Endothelial cell of hepatic sinusoid (primary cell): ENCODE measurements around the gene LIMS2.

Source experiments
- in situ Hi-C: cut with HindIII; loops from 2 replicates; pipeline ENCODE4 v1.10.0; 2017; ENCODE audit warnings: low sequenced_read_pairs

LIMS2 gene

DNA sequence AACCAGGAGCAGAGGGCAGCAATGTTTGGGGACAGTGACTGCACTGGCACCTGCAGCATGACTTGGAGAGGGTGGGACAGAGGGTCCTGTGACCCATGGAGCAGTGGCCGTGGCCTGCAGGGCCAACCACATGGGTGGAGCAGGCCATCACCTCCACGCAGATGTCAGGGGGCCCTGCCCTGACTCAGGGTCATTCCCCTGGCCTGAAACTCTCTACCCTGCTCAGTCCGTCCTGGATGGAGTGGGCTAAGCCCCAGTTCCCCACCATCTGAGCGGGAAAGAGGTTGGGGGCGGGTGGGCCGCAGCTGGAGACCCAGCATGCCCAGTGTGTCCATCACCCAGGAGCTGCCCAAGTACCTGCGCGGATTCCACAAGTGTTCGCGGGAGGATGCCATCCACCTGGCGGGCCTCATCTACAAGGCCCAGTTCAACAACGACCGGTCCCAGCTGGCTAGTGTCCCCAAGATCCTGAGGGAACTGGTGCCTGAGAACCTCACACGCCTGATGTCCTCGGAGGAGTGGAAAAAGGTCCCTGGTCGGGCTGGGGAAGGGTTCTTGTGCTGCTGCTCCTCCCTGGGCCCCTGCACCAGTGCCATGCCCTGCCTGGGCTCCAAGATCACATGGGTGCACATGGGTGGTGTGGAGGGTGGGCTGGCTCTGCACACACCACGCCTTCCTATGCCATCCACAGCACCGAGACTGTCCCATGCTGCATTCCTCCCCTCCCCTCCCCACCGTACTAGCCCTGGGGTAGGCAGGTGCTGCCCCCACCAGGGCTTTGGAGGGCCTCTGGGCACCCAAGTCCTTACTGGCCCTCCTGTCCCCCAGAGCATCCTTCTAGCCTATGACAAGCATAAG, 39.7 kb downstream of the LIMS2 start:
- in situ Hi-C loops = no loop called here

DNA sequence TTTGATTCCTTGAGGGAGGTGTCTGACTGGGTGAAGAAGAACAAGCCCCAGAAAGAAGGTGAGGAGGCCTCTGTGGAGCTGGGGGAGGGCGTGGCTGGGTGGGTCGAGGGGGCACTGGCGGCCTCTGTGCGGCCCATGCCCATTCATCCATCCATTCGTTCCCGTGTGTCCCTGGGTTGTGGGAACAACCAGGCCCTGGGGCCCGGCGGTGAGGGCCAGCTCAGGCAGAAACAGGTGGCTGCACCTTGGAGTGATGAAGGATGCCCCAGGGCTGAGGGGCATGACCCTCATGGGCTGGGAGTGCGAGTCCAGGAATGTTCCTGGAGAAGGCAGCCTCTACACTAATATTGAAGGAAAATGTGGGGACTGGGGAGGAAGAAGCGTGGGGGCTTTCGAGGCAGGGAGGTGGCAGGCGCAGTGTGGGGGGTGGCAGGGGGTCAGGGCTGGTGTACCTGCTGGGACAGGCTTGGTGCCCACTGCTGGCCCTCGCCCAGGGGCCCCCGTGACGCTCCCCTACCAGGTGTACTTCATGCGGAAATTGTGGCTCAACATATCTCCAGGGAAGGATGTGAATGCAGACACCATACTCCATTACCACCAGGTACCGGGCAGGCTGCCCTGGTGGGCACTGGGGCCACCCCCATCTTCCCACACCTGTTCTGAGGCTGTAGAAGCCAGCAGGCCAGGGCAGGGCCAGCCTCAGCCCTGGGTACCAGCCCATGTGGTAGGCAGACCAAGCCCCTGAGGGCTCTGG, 40.5 kb downstream of the LIMS2 start:
- in situ Hi-C loops = no loop called here

DNA sequence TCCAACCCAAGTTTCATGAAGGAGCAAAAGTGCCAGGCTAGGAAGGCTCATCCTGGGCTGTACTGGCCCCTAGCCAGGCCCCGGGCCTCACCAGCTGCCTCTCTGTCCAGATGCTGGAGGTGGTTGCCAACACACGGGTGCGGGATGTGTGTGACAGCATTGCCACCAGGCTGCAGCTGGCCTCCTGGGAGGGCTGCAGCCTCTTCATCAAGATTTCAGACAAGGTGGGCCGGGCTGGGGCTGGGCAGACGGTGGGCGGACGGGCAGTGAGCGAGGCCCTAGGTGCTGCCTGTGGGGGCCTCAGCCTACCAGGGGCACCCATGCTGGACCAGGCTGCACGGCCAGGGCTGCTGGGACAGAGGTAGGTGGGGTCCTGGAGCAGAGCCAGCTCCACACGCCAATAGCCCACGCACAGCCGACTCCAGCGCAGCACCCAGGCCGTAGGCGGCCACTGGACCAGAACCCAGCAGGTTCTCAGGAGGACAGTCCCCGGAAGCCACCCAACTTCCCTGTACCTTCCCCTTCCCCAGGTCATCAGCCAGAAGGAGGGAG, 41.2 kb downstream of the LIMS2 start:
- in situ Hi-C loops = no loop called here

DNA sequence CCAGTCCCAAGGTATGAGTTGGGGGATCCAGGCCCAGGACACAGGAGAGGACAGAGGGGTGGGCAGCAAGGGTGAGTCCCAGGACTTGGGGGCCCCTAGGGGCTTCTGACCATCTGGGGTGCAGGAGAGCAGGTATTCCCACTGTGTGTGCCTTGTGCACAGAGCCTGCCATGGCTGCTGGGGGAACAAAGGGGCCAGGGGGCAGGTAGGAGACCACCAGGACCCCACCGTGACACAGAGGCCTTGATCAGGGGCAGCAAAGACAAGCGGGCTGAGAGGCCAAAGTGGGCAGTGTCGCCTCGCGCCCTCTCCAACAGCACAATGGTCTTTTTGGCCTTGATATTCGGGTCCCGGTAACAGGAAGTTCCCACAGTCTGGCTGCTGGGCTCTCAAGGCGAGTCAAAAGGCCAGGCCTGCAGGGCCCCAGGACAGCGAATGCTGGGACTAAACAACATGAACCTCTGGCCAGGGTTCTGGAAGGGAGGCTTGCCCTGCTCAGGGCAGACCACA, 41.7 kb downstream of the LIMS2 start:
- in situ Hi-C loops = no loop called here

DNA sequence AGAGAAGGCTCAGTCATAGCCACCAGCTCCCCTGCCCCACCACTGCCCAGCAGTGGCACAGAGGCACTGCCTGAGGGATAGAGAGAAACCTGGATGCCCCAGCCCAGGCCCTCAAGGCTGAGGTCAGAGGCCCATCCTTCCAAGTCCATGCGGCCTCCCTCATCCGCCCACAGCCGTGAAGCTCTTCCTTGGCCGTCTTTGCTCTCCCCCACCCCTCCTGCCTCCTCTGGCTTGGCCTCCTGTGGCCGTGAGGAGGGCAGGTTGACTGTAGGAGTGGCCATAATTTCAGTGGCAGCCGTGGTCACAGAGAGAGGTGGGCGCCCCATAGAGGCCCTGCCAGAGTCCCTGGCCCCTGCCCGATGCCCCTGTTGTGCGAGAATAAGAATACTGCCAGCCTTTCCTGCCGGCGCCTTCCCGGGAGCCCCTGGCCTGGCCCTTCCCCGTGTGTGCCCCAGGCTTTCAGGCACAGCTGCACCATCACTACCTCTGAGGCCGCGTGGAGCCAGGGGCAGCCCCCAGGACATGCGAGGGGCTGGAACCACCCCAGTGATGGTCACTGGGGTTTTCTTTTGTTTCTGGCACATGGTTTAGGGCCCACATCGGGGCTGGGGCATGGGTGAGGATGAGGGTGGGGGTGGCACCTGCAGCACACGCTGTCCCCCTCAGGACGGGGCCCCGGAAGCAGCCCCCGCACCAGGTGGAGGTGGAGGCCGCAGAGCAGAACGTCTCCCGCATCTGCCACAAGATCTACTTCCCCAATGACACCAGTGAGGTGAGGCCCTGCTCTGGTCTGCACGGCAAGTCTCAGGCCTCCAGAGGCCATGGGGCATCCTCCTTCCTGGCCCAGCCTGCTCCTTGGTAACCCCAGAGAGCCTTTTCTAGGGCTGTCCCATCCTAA, 42.5 kb downstream of the LIMS2 start:
- in situ Hi-C loops = no loop called here

DNA sequence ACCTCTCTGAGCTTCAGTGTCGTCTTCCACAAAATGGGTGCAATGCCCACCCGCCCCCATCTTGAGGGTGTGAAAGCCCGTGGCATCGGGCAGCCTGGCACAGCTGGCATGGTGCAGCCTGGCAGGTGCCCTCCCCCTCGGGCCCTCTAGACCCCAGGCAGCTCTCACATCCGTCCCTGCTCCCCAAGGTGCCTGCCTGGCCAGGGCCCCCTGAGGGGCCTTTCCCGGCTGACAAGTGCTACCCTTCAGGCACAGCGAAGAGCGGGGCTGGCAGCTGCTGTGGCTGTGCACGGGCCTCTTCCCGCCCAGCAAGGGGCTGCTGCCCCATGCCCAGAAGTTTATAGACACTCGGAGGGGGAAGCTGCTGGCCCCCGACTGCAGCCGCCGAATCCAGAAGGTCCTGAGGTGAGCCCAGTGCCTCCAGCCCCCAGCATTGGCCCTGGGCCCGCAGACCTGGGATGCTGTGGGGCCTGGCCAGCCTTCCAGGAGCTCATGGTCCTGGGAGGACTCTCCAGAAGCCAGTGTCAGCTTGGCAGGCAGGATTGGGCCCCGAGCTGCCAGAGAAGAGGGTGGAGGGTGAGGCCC, 43.2 kb downstream of the LIMS2 start:
- in situ Hi-C loops = no loop called here

DNA sequence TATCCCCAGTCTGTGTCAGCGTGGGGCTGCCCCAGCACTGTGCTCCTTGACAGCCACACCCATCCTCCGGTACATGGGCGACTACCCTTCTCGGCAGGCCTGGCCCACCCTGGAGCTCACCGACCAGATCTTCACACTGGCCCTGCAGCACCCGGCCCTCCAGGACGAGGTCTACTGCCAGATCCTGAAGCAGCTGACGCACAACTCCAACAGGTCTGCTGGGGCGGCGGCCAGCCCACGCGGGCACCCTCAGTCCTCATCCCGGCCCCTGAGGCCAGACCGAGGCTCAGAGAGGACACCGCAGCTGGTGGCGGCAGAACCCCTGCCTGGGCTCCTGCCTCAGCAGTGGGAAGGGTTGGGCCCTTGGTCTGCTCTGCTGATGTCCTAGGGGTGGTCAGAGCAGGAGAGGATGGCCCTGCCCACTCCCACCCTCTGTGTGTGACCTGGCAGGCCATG, 43.8 kb downstream of the LIMS2 start:
- in situ Hi-C loops = no loop called here

DNA sequence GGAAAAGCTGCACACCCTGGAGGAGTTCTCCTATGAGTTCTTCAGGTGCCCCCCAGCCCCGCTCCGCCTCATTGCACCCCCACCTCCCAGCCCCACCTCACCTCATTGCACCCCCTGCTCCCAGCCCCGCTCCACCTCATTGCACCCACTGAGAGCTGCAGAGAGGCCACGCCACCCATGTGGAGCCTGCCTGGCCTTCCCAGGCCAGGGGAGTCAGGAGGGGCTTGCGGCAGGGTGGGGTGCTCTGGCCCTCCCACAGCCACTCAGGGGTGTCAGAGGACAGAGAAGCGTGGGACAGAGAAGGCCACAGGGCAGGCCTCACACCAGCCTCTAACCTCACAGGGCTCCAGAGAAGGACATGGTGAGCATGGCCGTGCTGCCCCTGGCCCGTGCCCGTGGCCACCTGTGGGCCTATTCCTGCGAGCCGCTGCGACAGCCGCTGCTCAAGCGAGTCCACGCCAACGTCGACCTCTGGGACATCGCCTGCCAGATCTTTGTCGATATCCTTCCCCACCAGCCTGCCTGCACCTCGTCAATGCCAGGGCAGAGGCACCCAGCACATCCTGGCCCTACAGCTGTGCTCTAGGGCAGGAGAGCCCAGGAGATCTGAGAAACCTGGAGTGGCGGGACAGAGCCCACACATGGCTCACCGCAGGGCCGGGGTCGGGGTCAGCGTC, 44.3 kb downstream of the LIMS2 start:
- in situ Hi-C loops = no loop called here

DNA sequence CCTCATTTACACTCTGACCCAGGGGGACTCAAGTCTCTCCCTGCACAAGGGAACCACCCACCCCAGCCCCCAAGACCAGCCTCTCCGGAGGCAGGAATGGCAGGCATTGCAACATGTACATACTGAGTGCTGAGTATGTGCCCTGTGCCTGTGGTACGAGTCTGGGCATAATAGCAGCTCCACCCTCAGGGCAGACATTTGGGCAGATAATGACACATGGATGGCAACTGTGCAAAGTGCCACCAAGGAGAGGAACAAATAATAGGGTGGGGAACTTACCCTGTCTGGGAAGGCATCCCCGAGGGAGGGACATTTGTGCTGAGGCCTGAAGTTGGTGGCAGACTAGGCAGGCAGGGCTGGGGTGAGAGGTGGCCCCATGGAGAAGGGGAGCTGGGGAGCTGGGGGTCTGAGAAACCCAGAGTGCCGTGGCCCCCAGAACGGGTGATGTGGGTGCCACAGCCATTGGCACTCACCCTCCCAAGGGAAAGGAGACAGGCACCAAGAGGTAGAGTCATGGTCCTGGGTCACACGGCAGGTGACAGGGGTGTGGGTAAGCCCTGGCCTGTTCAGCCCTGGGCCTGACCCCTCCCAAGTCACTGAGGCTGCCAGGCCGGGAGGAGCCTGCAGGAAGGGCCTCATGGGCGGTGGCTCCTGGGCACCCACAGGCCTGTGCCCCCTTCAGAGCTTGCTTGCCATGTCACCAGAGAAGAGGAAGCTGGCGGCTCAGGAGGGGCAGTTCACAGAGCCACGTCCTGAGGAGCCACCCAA, 45.0 kb downstream of the LIMS2 start:
- in situ Hi-C loops = no loop called here

DNA sequence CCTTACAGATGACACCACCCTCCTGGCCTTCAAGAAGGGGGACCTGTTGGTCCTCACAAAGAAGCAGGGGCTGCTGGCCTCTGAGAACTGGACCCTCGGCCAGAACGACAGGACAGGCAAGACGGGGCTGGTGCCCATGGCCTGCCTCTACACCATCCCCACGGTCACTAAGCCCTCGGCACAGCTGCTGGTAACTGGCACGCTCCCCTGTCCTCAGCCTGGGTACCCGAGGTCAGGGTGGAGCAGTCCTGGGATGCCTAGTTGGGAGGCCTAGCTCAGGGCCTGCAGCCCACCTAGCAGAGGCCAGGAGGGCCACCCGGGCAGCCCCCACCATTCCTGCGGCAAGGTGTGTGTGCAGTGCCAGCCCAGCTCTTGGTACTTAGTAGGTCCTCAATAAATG, 45.7 kb downstream of the LIMS2 start:
- in situ Hi-C loops = no loop called here

DNA sequence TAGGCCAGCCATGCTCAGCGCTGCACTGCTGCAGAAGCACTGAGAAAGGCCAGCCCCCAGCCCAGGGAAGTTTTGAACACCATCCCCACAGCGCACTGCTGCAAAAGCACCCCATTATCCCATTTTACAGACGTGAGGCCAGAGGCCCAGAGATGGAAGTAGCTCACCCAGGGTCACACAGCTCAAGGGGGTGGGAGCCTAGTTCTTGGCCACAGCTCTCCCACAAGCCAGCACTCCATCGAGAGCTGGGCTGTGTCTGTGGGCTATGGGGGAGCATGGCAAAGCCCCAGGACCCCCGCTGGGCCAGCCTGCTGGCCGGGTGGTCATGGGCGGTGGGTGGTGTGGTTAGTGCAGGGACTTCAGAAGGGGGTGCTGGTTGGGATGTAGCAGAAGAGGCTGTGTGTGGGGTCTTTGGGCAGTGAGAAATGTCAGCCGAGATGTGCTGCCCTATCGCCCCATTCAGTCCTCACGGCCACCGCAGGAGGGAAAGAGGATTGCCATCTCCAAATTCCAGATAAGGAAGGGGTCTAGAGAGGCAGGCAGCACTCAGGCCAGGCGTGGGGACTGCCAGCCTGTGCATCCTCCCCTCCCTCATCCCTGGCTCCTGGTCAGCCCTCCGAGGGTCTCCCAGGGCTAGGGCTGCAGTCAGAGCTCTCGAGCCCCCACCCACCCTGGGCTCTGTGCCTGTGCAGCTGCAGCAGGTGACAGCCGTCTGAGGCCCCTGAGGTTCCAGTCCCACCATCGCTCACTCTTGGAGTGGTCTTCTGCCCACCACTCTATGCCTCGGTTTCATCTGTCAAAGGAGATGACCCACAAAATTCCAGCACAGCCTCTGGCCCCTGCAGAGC, 46.3 kb downstream of the LIMS2 start:
- in situ Hi-C loops = no loop called here

DNA sequence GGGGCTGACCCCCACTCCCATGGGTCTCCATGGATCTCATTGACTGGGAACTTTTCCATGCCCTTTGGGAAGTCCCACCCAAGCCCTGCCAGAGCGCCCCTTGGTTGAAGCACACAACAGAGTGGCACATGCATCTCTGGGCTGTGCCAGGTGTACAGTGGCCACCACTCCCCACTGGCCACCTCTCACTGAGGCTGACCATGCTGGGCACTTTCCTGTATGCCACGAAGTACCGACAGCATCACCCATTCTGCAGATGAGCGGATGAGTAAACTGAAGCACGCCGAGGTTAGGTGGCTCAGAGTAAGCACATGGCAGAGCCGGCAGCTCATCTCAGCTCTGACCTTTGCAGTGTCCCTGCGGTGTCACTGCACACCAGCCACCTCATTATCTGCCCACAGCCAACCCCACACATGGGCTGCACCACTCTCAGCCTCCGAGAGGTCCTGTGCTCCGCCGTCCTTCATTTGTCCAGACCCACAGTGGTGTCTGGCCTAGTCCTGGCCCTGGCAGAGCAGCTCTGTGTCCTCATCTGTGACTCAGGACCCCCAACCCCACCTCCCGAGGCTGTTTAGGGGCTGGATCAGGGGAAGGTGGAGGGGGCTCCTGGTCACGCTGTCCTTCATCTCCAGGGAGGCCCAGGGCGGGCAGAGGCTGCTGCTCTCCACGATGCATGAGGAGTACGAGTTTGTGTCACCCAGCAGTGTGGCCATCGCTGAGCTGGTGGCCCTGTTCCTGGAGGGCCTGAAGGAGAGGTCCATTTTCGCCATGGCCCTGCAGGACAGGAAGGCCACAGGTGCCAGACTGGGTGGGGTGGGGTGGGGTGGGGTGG, 47.4 kb downstream of the LIMS2 start:
- in situ Hi-C loops = no loop called here

DNA sequence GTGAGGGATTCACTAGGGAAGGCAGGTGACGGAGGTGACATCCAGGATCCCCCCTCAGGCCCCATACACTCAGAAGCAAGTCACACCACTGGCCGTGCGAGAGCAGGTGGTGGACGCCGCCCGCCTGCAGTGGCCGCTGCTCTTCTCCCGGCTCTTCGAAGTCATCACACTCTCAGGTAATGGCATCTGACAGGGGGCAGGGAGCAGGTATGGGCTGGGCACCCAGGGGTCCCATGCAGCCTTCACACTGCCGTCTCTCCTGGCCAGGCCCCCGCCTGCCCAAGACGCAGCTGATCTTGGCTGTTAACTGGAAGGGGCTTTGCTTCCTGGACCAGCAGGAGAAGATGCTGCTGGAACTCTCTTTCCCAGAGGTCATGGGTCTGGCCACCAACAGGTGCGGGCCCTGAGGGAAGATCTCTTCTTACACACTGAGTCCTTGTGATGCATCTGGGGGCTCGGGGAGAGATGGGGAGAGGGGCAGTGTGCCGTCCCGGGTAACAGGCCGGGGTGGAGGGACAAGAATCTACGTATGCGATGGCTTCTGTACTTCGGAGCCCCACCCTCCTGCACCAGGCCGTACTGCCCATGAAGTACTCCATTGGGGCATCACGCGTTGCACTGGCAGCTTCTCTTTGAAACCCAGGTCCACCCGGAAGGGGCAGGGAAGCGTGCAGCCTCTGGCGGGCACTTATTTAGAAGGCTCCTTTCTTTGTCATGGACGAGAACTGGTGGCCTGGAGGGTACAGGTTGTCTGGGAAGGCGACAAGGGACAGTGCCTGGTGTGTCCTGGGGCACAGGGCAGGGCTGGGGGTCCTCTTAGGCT, 48.2 kb downstream of the LIMS2 start:
- in situ Hi-C loops = no loop called here

DNA sequence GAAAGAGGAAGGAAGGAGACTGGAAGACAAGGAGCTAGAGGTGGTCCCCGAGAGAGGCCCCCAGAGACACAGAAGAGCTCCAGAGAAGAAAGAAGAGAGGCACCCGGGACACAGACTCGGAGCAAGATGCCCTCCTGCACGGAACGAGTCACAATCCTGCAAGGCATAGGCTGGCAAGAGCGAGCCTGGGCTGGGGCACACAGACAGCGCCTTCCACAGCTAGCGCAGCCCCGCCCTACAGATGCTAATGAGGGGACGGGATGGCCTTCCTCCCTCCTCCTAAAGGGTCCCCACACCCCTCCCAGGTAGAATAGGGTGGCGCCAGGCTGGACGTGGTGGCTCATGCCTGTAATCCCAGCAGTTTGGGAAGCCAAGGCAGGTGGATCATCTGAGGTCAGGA, 49.2 kb downstream of the LIMS2 start:
- in situ Hi-C loops = no loop called here

DNA sequence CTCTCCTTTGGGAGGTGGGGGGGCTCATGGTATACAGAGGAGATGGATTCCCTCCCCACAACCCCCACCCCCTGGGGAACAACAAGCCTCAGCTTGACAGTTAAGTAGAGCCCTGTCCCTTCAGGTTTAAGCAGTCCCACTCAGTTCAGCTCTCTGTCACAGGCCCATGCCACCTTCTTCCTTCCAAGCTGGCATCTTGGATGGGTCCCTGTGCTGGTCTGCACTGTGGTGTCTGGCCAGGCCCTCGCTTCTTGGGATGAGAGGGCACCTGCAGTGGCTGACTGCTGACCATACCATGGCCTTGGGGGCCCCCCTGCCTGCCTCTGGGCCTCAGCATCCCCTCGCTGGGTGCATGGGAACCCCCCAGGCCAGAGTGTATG, 49.8 kb downstream of the LIMS2 start:
- in situ Hi-C loops = no loop called here

DNA sequence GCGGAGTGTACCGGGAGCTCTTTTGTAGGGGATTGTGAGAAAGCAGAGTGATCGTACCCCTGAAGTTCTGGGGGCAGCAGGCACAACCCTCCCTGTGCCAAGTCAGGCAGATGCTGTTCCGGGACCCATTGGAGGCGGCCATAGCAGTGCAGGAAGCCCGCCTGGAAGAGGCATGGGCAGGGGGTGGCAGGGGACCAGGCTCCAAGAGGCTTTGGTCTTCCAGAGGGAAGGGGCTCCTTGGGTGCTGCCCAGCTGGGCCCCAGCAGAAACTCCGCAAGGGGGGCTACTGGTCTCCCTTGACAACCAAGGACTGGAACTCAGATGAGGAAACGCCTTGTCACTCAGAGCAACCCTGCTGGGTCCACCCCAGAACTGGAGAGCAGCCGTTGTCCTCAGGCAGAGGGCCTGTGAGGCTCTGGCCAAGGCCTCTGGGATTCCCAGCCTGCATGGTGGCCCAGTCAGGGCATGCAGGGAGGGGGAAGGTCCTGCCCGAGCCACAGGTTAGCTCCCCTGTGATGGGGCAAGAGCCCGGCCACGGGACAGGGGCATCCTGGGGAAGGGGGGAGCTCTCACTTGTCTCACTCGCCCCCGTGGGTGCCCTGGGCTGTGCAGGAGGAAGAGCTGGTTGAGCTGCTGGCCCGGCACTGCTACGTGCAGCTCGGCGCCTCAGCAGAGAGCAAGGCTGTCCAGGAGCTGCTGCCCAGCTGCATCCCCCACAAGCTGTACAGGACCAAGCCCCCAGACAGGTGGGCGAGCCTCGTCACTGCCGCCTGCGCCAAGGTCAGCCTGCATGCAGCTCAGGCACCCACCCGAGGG, 50.4 kb downstream of the LIMS2 start:
- in situ Hi-C loops = no loop called here
